Fibroblast of skin of back (primary cell): ENCODE measurements around the gene APC2.

Experiments used
- DNase-seq: peaks from one replicate; pipeline ENCODE4 v3.0.0-alpha.2; 2013

Gene APC2

GRCh38 chr19:1481224-1481892, 31.4 kb downstream of the APC2 start:
- no peak for DNase-seq

GRCh38 chr19:1481893-1482360, 32.0 kb downstream of the APC2 start:
- DNase-seq = no peak

- no peak for DNase-seq
Observed at GRCh38 chr19:1482361-1483130, 32.6 kb downstream of the APC2 start.

GRCh38 chr19:1483131-1483978, 33.4 kb downstream of the APC2 start:
- DNase-seq = no peak

GRCh38 chr19:1483979-1484428, 34.1 kb downstream of the APC2 start:
- no peak for DNase-seq

- DNase-seq = no peak
Observed at GRCh38 chr19:1486720-1487575, 37.0 kb downstream of the APC2 start.

- no peak for DNase-seq
Observed at GRCh38 chr19:1487576-1488281, 37.8 kb downstream of the APC2 start.

- no peak for DNase-seq
Observed at GRCh38 chr19:1488282-1488601, 38.3 kb downstream of the APC2 start.

GRCh38 chr19:1489463-1490310, 39.8 kb downstream of the APC2 start:
- no peak for DNase-seq

- peak; percentile 98 for DNase-seq
Observed at GRCh38 chr19:1490311-1491113, 40.6 kb downstream of the APC2 start, which contains the start of gene PCSK4. Gene PCSK4, minus strand, starts transcription at chr19:1490350. Its CDS starts 4 bp downstream, at chr19:1490346.

- no peak for DNase-seq
Observed at GRCh38 chr19:1491114-1491848, 41.4 kb downstream of the APC2 start, which contains the start of gene REEP6. Gene REEP6, plus strand, starts transcription at chr19:1491181. Its CDS starts 89 bp downstream, at chr19:1491270.

- no peak for DNase-seq
Observed at GRCh38 chr19:1491849-1492170, 41.9 kb downstream of the APC2 start.

GRCh38 chr19:1492474-1493006, 42.6 kb downstream of the APC2 start:
- DNase-seq = no peak

- no peak for DNase-seq
Observed at GRCh38 chr19:1494115-1494815, 44.3 kb downstream of the APC2 start.

- no peak for DNase-seq
Observed at GRCh38 chr19:1495051-1495798, 45.3 kb downstream of the APC2 start.

GRCh38 chr19:1495799-1496713, 46.1 kb downstream of the APC2 start:
- DNase-seq = no peak
